SW480 (cell line): Measurements from ENCODE around the gene SKIL.

Experiments
- DNase-seq: peaks from one replicate; pipeline ENCODE4 v3.0.0-alpha.2; 2016; ENCODE audit warnings: low spot score

SKIL gene

DNA sequence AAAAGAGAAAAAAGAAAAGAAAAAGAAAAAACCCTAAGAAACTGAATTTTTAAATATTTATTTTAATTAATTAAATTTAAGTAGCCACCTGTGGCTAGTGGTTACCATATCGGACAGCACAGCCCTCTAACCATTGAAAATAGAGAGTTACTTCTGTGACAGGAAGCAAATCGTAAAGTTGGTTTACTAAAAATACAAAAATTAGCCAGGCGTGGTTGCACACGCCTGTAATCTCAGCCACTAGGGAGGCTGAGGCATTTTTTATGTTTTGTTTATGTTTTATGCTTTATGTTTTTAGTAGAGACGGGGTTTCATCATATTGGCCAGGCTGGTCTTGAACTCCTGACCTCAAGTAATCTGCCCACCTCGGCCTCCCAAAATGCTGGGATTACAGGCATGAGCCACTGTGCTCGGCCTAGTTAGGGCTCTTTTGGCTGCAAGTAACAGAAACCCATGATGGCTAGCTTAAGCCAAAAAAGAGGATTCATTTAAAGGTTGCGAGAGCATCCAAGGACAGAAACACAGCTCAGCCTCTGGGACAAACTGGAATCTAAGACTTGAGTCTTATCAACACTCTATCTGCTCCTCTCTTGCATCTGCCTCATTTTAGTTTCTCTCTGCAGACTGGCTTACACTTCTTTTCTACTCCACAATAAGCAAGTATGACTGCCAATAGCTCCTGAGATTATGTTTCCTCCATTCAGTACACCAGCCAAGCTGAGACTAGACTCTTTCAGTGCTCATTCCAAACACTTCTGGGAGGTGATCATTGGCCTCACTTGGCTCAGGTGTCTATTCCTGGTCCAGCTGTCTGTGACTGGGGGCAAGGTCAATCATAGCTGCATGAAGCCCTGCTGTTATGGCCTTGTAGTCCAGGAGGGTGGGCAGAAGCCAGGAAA is 6.8 kb upstream of the SKIL start:
- DNase-seq: no peak

GRCh38 chr3:170352936-170353335 is 4.6 kb upstream of the SKIL start:
- DNase-seq: no peak

- DNase-seq: no peak
Observed at GRCh38 chr3:170353485-170353884, 4.0 kb upstream of the SKIL start.

DNA sequence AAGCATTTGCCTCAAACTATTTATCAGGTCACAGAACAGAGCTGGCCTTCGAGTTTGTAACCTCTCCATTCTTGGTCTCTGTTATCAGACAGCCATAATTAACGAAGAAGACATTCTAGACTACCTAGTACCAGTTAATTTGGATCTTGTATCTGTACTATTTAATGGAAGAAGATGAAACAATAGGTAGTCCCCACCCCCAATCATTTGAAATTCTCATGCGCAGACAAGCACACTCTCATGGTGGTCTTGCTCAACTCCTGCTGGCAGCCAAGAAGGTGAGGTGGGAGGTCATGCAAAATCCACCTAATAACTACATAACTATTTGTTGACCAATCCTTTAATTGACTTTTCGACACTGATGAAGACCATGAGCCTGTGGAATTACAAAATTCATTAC is 2.8 kb upstream of the SKIL start:
- DNase-seq: no peak

DNA sequence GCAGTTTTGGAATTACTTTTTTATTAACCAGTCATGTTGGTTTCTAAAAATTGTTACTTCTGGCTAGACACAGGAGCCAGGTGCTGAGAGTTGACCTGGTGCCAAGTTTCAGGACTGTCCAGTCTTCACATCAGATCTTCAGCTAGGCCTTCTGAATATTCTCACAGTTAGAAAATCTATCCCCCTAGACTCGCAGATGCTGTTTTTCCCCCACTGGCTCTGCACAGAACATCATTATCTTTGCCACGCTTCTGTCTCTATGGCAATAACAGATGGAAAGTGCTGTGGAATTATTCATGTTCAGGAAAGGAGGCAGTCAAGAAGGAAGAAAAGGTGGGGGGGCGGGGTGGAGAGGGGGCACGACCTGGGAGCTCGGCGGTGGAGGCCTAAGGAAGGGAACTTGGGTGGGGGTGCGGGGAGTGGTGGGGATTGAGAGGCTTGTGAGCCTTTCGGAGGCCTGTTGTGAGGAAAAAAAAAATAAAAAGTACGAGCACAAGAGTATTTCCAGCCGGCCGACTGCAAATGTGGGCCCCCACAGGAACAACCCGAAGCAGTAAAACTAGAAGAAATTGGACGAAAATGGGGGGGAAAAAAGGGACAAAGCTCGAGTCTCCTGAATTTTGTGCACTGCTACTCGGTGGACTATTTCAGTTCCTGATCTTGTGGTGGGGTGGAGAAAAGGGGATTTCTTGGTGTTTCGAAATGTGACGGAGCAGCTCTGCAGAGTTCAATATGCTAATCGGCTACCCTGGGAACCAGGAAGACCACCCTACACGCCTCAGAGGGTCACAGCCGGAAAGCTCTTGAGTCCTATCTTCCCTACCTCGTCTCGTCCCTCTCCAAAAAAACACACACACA is 1.5 kb upstream of the SKIL start:
- DNase-seq: peak; percentile 36

- DNase-seq: peak; percentile 95
Observed at GRCh38 chr3:170356596-170357175, 829 bp upstream of the SKIL start.

DNA sequence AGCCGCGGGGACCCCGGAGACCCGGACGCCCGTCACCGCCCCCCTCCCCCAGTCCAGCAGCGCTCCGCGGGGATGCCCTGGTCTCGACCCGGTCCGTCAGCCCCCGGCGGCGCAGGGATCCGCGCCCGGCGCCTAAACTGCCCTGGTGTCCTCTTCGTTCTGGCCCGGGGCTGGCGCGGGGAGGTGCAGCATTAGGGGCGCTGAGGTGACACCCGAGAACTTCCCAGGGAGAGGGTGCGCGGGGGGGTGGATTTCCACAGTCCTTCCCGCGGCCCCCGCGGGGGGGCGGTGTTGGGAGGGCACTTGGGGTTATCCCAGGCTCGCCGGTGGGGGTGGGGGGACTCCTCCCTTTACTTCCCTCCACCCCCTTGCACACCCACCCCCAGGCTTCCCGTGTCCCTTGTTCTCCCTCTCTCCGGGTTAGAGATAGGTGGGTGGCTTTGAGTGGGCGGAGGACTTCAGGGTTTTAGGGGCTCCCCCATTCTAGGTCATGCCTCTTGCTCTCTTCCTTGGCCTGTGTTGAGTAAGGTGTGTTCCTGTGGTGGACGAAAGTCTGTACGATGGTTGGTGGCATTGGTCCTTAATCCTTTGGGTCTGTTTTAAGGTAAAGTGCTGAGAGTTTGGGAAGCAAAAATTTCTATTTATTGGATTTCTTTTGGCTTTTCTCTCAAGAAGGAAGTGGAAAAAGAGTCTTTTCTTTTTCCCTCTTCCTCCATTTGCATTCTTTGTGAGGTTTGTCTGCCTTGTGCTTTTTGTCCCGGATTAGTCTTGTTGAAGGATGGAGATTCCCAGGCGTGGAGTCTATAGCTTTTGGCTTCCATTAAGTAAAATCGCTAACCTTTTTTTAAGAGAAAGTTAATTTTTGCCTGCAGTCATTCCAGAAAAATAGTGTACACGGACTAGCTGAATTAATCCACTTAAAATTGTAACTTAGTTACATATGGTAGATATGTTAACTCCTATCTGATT is 811 bp downstream of the SKIL start:
- peak; percentile 71 for DNase-seq

DNA sequence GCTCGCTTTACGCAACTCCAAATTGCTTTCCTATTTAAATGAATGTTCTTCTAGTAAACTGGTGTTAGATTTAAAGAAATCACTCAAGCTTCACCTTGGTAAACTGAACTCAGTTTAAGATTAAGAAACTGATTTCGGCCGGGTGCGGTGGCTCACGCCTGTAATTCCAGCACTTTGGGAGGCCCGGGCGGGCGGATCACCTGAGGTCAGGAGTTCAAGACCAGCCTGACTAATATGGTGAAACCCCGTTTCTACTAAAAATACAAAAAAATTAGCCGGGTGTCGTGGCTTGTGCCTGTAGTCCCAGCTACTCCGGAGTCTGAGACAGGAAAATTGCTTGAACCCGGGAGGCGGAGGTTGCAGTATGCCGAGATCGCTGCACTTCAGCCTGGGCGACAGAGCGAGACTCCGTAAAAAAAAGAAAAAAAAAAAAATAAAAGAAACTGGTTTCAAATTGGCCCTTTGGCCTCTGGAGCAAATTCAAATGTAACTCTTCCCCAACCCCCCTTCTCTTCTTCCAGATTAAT is 1.7 kb downstream of the SKIL start:
- DNase-seq: no peak

DNA sequence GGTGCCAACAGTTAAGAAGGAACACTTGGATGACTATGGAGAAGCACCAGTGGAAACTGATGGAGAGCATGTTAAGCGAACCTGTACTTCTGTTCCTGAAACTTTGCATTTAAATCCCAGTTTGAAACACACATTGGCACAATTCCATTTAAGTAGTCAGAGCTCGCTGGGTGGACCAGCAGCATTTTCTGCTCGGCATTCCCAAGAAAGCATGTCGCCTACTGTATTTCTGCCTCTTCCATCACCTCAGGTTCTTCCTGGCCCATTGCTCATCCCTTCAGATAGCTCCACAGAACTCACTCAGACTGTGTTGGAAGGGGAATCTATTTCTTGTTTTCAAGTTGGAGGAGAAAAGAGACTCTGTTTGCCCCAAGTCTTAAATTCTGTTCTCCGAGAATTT is 3.0 kb downstream of the SKIL start:
- no peak for DNase-seq

DNA sequence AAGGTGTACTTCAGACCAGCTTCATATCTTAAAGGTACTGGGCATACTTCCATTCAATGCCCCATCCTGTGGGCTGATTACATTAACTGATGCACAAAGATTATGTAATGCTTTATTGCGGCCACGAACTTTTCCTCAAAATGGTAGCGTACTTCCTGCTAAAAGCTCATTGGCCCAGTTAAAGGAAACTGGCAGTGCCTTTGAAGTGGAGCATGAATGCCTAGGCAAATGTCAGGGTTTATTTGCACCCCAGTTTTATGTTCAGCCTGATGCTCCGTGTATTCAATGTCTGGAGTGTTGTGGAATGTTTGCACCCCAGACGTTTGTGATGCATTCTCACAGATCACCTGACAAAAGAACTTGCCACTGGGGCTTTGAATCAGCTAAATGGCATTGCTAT is 3.4 kb downstream of the SKIL start:
- DNase-seq: no peak

GRCh38 chr3:170361711-170362110 is 4.2 kb downstream of the SKIL start:
- no peak for DNase-seq

DNA sequence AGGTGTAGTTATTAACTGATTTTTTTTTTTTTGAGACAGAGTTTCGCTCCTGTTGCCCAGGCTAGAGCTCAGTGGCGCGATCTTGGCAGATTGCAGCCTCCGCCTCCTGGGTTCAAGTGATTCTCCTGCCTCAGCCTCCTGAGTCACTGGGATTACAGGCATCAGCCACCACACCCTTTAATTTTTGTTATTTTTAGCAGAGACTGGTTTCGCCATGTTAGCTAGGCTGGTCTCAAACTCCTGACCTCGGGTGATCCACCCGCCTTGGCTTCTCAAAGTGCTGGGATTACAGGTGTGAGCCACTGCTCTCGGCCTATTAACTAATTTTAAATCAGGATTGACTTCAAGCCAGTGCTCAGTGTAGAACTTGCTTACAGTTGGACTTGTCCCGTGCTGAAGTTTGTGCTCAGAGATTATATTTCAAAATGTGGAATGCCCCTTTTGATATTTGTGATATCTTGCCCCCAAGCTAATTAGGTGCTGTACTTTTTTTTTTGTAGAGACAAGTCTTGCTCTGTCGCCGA is 6.0 kb downstream of the SKIL start:
- no peak for DNase-seq

DNA sequence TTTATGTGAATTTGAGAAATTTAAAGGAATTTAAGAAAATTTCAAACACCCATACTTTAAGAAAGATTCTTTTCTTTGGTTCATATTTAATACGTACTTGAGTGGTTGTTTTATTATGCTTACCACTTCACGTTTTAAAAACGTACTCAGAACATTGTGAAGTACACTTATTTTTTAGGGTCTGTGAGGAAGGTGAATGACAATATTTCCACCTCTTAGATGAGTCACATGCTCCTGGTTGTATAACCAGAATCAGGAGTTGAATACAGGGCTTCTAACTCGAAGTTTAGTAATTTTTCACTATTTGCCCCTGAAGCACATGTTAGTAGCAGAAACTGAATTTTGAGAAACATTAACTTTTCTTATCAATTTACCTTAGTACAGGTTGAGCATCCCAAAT is 7.5 kb downstream of the SKIL start:
- no peak for DNase-seq

DNA sequence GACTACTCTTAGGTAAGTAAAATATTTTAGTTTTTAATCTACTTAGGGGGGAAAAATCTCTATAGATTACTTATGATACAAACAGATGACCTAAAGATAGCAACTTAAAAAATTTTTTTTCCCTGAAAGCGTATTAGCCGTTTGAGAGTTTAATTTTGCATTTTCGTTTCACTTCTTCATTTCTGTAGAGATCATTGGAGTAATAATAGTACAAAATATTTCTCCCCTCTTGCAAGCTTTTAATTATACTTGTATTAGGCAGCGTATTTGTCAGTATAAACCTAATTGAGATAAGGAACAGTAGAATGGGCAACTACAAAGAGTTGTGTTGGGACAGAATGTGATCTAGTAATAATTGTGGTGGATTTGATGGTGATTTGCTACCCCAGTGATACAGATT is 10.3 kb downstream of the SKIL start:
- DNase-seq: no peak

GRCh38 chr3:170368921-170369320 is 11.4 kb downstream of the SKIL start:
- no peak for DNase-seq

- DNase-seq: no peak
Observed at GRCh38 chr3:170372190-170372879, 14.8 kb downstream of the SKIL start.

GRCh38 chr3:170383567-170383966 is 26.1 kb downstream of the SKIL start:
- no peak for DNase-seq

DNA sequence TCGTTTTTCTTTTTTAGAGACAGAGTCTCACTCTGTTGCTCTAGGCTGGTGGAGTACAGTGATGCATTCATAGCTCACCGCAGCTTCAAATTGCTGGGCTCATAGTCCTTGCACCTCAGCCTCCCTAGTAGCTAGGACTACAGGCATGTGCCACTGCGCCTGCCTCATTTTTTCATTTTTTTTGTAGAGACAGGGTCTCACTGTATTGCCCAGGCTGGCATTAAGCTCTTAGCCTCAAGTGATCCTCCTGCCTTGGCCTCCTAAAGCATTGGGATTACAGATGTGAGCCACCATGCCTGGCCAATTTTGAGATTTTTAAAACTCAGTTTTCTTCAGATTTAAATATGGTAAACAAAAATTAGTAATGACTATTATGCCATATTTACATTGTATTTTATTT is 29.0 kb downstream of the SKIL start:
- no peak for DNase-seq

GRCh38 chr3:170387950-170388349 is 30.4 kb downstream of the SKIL start:
- no peak for DNase-seq

GRCh38 chr3:170391108-170391507 is 33.6 kb downstream of the SKIL start:
- DNase-seq: no peak

- no peak for DNase-seq
Observed at GRCh38 chr3:170397685-170398084, 40.2 kb downstream of the SKIL start.
